ENCODE measurements around the gene FAM149A.
A peak's percentile ranks its signal among the peaks of the same experiment; 100 is the strongest.

Gene FAM149A

DNA sequence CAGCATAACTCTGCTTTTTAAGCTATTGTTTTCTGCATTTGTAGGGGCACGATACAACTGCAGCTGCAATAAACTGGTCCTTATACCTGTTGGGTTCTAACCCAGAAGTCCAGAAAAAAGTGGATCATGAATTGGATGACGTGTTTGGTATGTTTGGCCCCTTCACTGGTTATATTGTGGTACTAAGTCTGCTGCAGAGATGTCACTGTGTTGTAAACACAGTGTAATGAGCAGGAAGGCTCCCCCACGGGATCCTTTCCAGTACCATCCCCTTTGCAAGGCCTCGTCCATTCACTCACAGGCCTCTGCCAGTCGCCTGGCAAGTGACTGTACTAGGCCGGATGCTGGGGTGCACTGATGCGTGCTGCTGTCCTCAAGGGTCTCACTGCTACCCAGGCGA is 100.7 kb downstream of the FAM149A start:
- CTCF ChIA-PET: no interaction called here
- no peak for DNase-seq (ENCODE audit: extremely low spot score)
- POLR2A ChIA-PET: interaction anchor here (1.6 to 4.4 kb wide), 2 partner anchors 11 to 13 kb away, joined by 4 to 35 read pairs; partner anchors contain the start of gene CYP4V2
- TF ChIP-seq SUZ12 (IDR thresholded peaks at IDR 0.05) (no peak), TARDBP (IDR thresholded peaks at IDR 0.05) (no peak), PKNOX1 (IDR thresholded peaks at IDR 0.05) (no peak), LEF1 (IDR thresholded peaks at IDR 0.05; ENCODE audit: borderline replicate concordance) (no peak), BHLHE40 (IDR thresholded peaks at IDR 0.05; ENCODE audit: borderline replicate concordance) (no peak), ELF4 (IDR thresholded peaks at IDR 0.05) (no peak), FOXK2 (IDR thresholded peaks at IDR 0.05) (no peak), SP1 (IDR thresholded peaks at IDR 0.05) (no peak), ZNF384 (IDR thresholded peaks at IDR 0.05) (no peak), CTBP1 (IDR thresholded peaks at IDR 0.05; ENCODE audit: borderline replicate concordance) (no peak), HDGF (IDR thresholded peaks at IDR 0.05; ENCODE audit: borderline replicate concordance) (no peak), FOXA1 (IDR thresholded peaks at IDR 0.05) (no peak), ARNT (IDR thresholded peaks at IDR 0.05) (no peak), L3MBTL2 (conservative IDR thresholded peaks at IDR 0.05) (no peak), FOXM1 (IDR thresholded peaks at IDR 0.05; ENCODE audit: borderline replicate concordance) (no peak), NFRKB (IDR thresholded peaks at IDR 0.05) (no peak)

GRCh38 chr4:186216465-186217024 is 112.0 kb downstream of the FAM149A start:
- DNase-seq (ENCODE audit: extremely low spot score): no peak
- ChIA-PET POLR2A (no interaction called here), CTCF (interaction anchor here (0.9 to 1.4 kb wide), 2 partner anchors 10 to 13 kb away, joined by 3 to 4 read pairs; no protein-coding TSS in a partner anchor)
- TF ChIP-seq HDGF (IDR thresholded peaks at IDR 0.05; ENCODE audit: borderline replicate concordance) (no peak), PKNOX1 (IDR thresholded peaks at IDR 0.05) (peak; percentile 17)

GRCh38 chr4:186217733-186218293 is 113.3 kb downstream of the FAM149A start:
- ChIA-PET CTCF (interaction anchor here (0.6 to 1.5 kb wide), 2 partner anchors 11 to 80 kb away, joined by 3 read pairs; no protein-coding TSS in a partner anchor), POLR2A (no interaction called here)
- TF ChIP-seq NFRKB (IDR thresholded peaks at IDR 0.05) (no peak), FOXA1 (IDR thresholded peaks at IDR 0.05) (no peak), PKNOX1 (IDR thresholded peaks at IDR 0.05) (no peak), SUZ12 (IDR thresholded peaks at IDR 0.05) (no peak), ARNT (IDR thresholded peaks at IDR 0.05) (no peak), BHLHE40 (IDR thresholded peaks at IDR 0.05; ENCODE audit: borderline replicate concordance) (no peak), FOXM1 (IDR thresholded peaks at IDR 0.05; ENCODE audit: borderline replicate concordance) (no peak)
- DNase-seq (ENCODE audit: extremely low spot score): no peak

GRCh38 chr4:186221624-186222023 is 117.1 kb downstream of the FAM149A start:
- ChIA-PET CTCF (no interaction called here), POLR2A (no interaction called here)
- TF ChIP-seq FOXM1 (IDR thresholded peaks at IDR 0.05; ENCODE audit: borderline replicate concordance) (no peak), ARNT (IDR thresholded peaks at IDR 0.05) (no peak), ELF4 (IDR thresholded peaks at IDR 0.05) (no peak), L3MBTL2 (conservative IDR thresholded peaks at IDR 0.05) (no peak), LEF1 (IDR thresholded peaks at IDR 0.05; ENCODE audit: borderline replicate concordance) (no peak), SP1 (IDR thresholded peaks at IDR 0.05) (no peak)
- no peak for DNase-seq (ENCODE audit: extremely low spot score)

Measured in HEK293T (cell line).